Type B pancreatic cell (in vitro differentiated cells): ENCODE results near the gene CPNE1. TPM values are rescaled to one million over a fixed set of nuclear protein-coding genes. Genes with fewer than 3 reads are reported as not detected.

ENCODE experiments used
- DNase-seq: peaks from one replicate; pipeline ENCODE4 v3.0.0; 2021; ENCODE audit warnings: mixed read lengths; ENCODE audit not compliant: unreplicated experiment; ENCODE audit errors: extremely low spot score
- H3K27ac Mint-ChIP-seq: 2 replicates; pipeline ENCODE4 v1.8.0; 2021; ENCODE audit warnings: mild to moderate bottlenecking, mixed read lengths
- H3K27me3 Mint-ChIP-seq: 2 replicates; pipeline ENCODE4 v1.8.0; 2021; ENCODE audit warnings: mixed read lengths
- H3K36me3 Mint-ChIP-seq: 2 replicates; pipeline ENCODE4 v1.8.0; 2021; ENCODE audit warnings: mixed read lengths
- H3K4me1 Mint-ChIP-seq: one replicate; pipeline ENCODE4 v1.8.0; 2021; ENCODE audit warnings: mixed read lengths; ENCODE audit not compliant: unreplicated experiment
- H3K4me3 Mint-ChIP-seq: 2 replicates; pipeline ENCODE4 v1.8.0; 2021; ENCODE audit warnings: mild to moderate bottlenecking, mixed read lengths
- H3K9me3 Mint-ChIP-seq: 2 replicates; pipeline ENCODE4 v1.8.0; 2021; ENCODE audit warnings: mixed read lengths
- total RNA-seq: library from RNA; stranded (reverse); gene quantifications from 2 replicates; pipeline ENCODE4 v1.2.1, GENCODE V29; 2021; ENCODE audit warnings: low replicate concordance
- TF ChIP-seq, protein P1 (sequence below): fragments of 200-600 bp; sonication (generic); conservative IDR thresholded peaks from 2 replicates; pipeline ENCODE4 v1.5.0; 2021; ENCODE audit warnings: antibody characterized with exemption, mild to moderate bottlenecking

CPNE1 gene
- total RNA-seq, 1 donor from 2014 or later: 192 TPM

DNA sequence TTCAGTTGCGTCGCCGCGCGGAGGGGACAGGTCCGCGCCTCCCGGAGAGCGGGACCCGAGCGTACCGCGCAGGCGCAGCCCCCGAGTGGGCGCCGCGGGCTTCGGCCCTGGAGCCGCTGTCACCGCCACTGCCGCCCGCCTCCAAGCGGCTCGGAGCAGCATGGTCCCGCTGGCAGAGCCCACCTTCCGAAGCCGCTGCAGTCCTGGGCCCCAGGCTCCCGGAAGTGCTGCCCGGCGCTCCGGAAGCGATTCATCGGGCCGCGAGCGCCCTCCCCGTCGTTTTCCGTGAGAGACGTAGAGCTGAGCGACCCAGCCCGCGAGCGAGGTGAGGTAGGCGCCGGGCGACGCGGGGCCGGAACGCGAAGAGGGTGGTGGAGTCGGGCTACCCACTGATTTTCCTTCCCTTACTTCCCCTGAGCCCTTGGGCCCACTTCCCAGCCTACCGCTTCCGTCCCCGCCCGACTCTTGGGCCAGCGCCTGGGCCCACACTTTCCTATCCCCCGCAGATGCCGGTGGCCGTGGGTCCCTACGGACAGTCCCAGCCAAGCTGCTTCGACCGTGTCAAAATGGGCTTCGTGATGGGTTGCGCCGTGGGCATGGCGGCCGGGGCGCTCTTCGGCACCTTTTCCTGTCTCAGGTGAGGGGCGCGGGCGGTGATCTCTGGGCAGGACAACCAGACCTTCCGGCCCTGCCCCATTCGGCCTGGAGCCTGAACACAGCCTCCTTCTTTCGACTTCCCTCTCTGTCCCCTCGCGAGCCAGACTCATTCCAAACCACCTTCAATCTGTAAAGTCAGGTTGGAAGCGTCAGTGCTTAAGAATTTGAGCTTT lies 34.6 kb upstream of the CPNE1 start, which contains the start of the genes NFS1 and ROMO1:
Gene NFS1 (minus strand): TSS at position 226 of the 830 bp plus-strand sequence. CDS start 64 bp downstream, at position 162.
Gene ROMO1 (plus strand): TSS at position 279 of the 830 bp plus-strand sequence. CDS start 228 bp downstream, at position 507.
- Mint-ChIP-seq H3K9me3 (no peaks in the 10 kb centered on the region), H3K36me3 (peaks cover 9% of the 10 kb centered on the region), H3K27me3 (no peaks in the 10 kb centered on the region), H3K4me1 (peaks cover 23% of the 10 kb centered on the region), H3K27ac (peak within 1 kb of the TSS; percentile 85), H3K4me3 (peak within 1 kb of the TSS; percentile 92)
- peak; percentile 93 for DNase-seq
- TF ChIP-seq, protein P1, sequence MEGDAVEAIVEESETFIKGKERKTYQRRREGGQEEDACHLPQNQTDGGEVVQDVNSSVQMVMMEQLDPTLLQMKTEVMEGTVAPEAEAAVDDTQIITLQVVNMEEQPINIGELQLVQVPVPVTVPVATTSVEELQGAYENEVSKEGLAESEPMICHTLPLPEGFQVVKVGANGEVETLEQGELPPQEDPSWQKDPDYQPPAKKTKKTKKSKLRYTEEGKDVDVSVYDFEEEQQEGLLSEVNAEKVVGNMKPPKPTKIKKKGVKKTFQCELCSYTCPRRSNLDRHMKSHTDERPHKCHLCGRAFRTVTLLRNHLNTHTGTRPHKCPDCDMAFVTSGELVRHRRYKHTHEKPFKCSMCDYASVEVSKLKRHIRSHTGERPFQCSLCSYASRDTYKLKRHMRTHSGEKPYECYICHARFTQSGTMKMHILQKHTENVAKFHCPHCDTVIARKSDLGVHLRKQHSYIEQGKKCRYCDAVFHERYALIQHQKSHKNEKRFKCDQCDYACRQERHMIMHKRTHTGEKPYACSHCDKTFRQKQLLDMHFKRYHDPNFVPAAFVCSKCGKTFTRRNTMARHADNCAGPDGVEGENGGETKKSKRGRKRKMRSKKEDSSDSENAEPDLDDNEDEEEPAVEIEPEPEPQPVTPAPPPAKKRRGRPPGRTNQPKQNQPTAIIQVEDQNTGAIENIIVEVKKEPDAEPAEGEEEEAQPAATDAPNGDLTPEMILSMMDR: peak; percentile 60

DNA sequence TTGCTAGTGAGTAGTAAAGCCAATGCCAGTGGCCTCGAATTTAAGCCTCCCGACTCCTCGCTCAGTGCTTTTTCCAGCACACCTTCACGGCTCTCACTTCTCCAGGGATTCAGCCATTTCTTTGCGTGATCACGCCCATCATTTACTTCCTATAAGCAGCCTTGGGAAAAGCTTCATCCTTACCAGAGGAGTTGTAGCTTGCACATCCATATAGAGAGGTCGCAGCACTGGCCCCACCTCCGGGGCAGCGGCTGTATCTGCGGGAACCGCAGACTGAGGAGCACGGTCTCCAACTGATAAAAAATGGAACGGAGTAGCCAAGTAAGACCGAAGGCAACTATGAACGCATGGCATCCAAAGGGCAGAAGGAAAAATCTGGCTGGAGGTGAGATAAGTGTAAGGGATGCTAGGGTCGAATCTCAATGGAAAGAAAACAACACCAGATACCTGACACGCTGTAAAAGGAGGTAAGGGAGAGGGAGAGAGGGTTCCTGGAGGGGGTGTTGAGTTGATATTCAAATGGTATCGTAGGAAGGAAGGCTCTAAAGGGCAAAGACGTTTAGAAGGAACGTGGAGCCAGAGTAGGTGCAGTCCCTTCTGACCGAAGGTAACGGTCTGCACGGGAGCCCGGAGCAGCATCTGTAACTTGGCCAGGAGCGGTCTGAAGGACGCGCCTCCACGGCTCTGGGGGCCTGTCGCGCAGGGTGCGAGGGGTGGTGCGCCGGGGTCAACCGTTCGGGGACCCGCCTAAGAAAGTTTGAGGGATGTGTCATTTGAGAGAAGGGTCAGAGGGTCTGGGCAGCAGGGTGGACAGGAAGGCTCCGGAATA lies 33.8 kb upstream of the CPNE1 start:
- DNase-seq: peak; percentile 45
- H3K36me3 Mint-ChIP-seq: peaks cover 8% of the 10 kb centered on the region
- peaks cover 23% of the 10 kb centered on the region for H3K4me1 Mint-ChIP-seq
- H3K27me3 Mint-ChIP-seq: no peaks in the 10 kb centered on the region
- TF ChIP-seq, protein P1: no peak
- no peaks in the 10 kb centered on the region for H3K9me3 Mint-ChIP-seq
- peak overlapping the region; percentile 85 for H3K27ac Mint-ChIP-seq
- H3K4me3 Mint-ChIP-seq: peak overlapping the region; percentile 92

DNA sequence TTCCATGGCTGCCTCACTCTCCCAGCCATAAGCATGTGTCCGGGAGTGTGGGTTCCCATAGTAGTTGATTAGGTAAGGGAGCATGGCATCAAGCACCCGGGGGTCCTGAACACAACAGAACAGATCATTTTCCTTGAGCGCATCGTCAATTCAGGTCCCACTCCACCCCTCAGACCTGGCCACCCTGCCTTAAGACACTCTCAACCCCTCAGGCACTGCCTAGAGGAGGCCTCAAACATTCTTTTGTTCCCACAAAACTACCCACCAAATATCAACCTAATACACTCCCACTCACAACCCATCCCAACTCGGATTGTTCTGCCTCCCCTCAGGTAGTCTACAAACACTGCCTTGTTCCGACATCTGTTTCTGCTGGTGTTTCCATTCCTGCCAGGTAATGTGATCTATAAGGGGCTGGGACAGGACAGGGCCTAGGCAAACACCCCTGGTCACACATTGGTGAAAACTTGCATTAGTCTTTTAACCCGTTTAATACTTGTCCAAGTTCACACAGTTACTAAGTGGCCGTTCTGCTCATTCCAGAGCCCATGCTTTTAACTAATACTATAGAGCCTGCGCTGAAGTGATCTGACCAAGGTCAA lies 33.1 kb upstream of the CPNE1 start:
- peaks cover 23% of the 10 kb centered on the region for H3K4me1 Mint-ChIP-seq
- TF ChIP-seq, protein P1: no peak
- H3K27ac Mint-ChIP-seq: no peak overlapping the region
- DNase-seq: peak; percentile 29
- H3K36me3 Mint-ChIP-seq: peaks cover 8% of the 10 kb centered on the region
- H3K27me3 Mint-ChIP-seq: no peaks in the 10 kb centered on the region
- H3K4me3 Mint-ChIP-seq: peak overlapping the region; percentile 92
- no peaks in the 10 kb centered on the region for H3K9me3 Mint-ChIP-seq

DNA sequence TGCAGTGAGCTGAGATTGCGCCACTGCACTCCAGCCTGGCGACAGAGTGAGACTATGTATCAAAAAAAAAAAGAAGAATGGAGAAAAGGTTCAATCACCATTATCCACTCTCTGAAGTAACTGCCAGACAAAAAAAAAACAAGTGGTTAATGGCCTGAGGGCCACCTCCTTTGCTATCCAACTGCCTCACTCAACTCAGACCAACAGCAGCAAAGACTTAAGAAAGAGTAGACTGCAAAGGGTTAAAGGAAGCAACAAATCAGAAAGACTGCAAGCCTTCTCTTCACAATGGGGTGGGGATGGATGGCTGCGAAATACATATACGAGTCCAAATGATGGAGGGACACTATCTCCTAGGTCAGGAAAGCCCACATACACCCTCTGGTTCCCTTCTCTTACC lies 31.3 kb upstream of the CPNE1 start:
- peak; percentile 20 for DNase-seq
- Mint-ChIP-seq H3K4me3 (no peak overlapping the region), H3K9me3 (no peaks in the 10 kb centered on the region), H3K36me3 (no peaks in the 10 kb centered on the region), H3K27ac (no peak overlapping the region), H3K27me3 (no peaks in the 10 kb centered on the region), H3K4me1 (peaks cover 23% of the 10 kb centered on the region)
- TF ChIP-seq, protein P1: no peak

DNA sequence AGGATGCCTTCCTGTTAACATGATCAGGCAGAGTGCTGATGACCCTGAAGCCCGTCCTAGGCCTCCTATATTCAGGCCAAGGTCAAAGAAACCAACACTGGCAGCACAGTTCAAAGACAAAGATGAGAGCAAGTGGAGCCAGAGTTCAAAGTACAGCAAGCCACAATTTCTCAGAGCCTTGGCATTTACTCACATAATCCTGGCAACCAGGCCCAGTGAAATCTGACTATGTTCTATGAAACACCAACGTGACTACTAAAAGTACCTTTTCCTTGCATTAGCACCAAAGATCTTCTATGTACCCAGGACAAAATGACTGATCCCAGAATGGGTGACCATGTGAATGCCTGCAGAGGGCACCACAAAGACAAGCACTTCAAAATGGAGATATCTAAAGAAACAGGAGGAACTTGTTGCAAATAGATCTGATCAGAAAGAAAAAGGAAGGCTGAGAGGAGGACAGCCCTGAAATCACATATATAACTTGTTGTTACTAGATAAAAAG lies 30.6 kb upstream of the CPNE1 start:
- Mint-ChIP-seq H3K4me3 (no peak overlapping the region), H3K36me3 (peaks cover 2% of the 10 kb centered on the region), H3K4me1 (peaks cover 16% of the 10 kb centered on the region), H3K27ac (no peak overlapping the region), H3K27me3 (no peaks in the 10 kb centered on the region), H3K9me3 (no peaks in the 10 kb centered on the region)
- DNase-seq: peak; percentile 40
- TF ChIP-seq, protein P1: no peak
